Stimulated activated CD4-positive, alpha-beta T cell treated with anti-CD3 and anti-CD28 coated beads, Interleukin-4, amount 100 ng/mL, for 1 hour (primary cell): Measurements from ENCODE around the gene TGFBRAP1.
A peak's percentile ranks its signal among the peaks of the same experiment; 100 is the strongest.

Experiments
- DNase-seq: peaks from one replicate; pipeline ENCODE4 v3.0.0-alpha.2; 2020

The TGFBRAP1 gene

GRCh38 chr2:105329561-105330495, at the start of gene TGFBRAP1:
TGFBRAP1 (minus strand) TSS chr2:105329735; CDS start chr2:105308301, 21,434 bp downstream.
- DNase-seq: peak; percentile 59

- DNase-seq: no peak
These were observed 49.4 kb upstream of the TGFBRAP1 start for GRCh38 chr2:105378921-105379383.

GRCh38 chr2:105378276-105378840, 48.8 kb upstream of the TGFBRAP1 start:
- no peak for DNase-seq

GRCh38 chr2:105377871-105378270, 48.3 kb upstream of the TGFBRAP1 start:
- DNase-seq: no peak

- no peak for DNase-seq
These were observed 47.3 kb upstream of the TGFBRAP1 start for GRCh38 chr2:105376789-105377240.

- DNase-seq: no peak
These were observed 46.5 kb upstream of the TGFBRAP1 start for GRCh38 chr2:105376010-105376409.

GRCh38 chr2:105375001-105375561, 45.5 kb upstream of the TGFBRAP1 start:
- DNase-seq: no peak

GRCh38 chr2:105373895-105374401, 44.4 kb upstream of the TGFBRAP1 start:
- DNase-seq: no peak

GRCh38 chr2:105373344-105373781, 43.8 kb upstream of the TGFBRAP1 start:
- DNase-seq: no peak

GRCh38 chr2:105371810-105372209, 42.3 kb upstream of the TGFBRAP1 start:
- no peak for DNase-seq

GRCh38 chr2:105371156-105371555, 41.6 kb upstream of the TGFBRAP1 start:
- DNase-seq: no peak

- peak; percentile 88 for DNase-seq
These were observed 40.5 kb upstream of the TGFBRAP1 start for GRCh38 chr2:105369777-105370690.

GRCh38 chr2:105368759-105369408, 39.3 kb upstream of the TGFBRAP1 start:
- DNase-seq: no peak

GRCh38 chr2:105365206-105365605, 35.7 kb upstream of the TGFBRAP1 start:
- DNase-seq: no peak

GRCh38 chr2:105364436-105365139, 35.1 kb upstream of the TGFBRAP1 start:
- DNase-seq: no peak

GRCh38 chr2:105362862-105363591, 33.5 kb upstream of the TGFBRAP1 start:
- DNase-seq: no peak

- DNase-seq: peak; percentile 34
These were observed 31.8 kb upstream of the TGFBRAP1 start for GRCh38 chr2:105361102-105361889.

- DNase-seq: no peak
These were observed 29.1 kb upstream of the TGFBRAP1 start for GRCh38 chr2:105358593-105358992.

GRCh38 chr2:105357122-105357521, 27.6 kb upstream of the TGFBRAP1 start:
- DNase-seq: no peak
